CD8-positive, alpha-beta memory T cell (primary cell): ENCODE results near the gene NKAIN2. TPM values are rescaled to one million over a fixed set of nuclear protein-coding genes. Genes with fewer than 3 reads are reported as not detected.

ENCODE experiments used
- CTCF ChIA-PET: fragments of 350-600 bp; sonication (Branson Sonifier 250); formaldehyde crosslinking; loops from one replicate; lab custom pipeline; 2021; ENCODE audit warnings: antibody characterized with exemption; lab: Charles Lee
- POLR2A ChIA-PET: fragments of 350-600 bp; sonication (Branson Sonifier 250); formaldehyde crosslinking; loops from one replicate; lab custom pipeline; 2021; ENCODE audit warnings: antibody characterized with exemption; lab: Charles Lee
- DNase-seq, 5 donors: peaks; one replicate each; pipeline versions ENCODE4 v3.0.0 to v3.0.0-alpha.2; 2020 to 2022; ENCODE audit warnings: mixed read lengths in 1 of 5
- H3K27ac ChIP-seq: one replicate; pipeline ENCODE4 v1.7.0; 2013; ENCODE audit warnings: low read depth, mild to moderate bottlenecking, low read length, moderate library complexity
- H3K27me3 ChIP-seq: 2 replicates; pipeline ENCODE4 v1.7.0; 2013; ENCODE audit warnings: low read length, mild to moderate bottlenecking; ENCODE audit not compliant: insufficient read depth, poor library complexity, severe bottlenecking
- H3K36me3 ChIP-seq: 2 replicates; pipeline ENCODE4 v1.7.0; 2013; ENCODE audit warnings: mild to moderate bottlenecking, low read length, moderate library complexity; ENCODE audit not compliant: insufficient read depth
- H3K4me1 ChIP-seq: 2 replicates; pipeline ENCODE4 v1.7.0; 2013; ENCODE audit warnings: mild to moderate bottlenecking, low read length, moderate library complexity; ENCODE audit not compliant: insufficient read depth
- H3K4me3 ChIP-seq: 2 replicates; pipeline ENCODE4 v1.7.0; 2013; ENCODE audit warnings: mild to moderate bottlenecking, low read length
- H3K9me3 ChIP-seq: 2 replicates; pipeline ENCODE4 v1.7.0; 2013; ENCODE audit warnings: mild to moderate bottlenecking, low read length
- H3K27ac Mint-ChIP-seq, 8 donors: one replicate each; pipeline ENCODE4 v1.8.0; 2020 to 2021; ENCODE audit warnings: mixed read lengths in 8 of 8, mild to moderate bottlenecking in 6 of 8, inconsistent platforms in 3 of 8, moderate library complexity in 3 of 8
- H3K27me3 Mint-ChIP-seq, 2 donors: one replicate each; pipeline ENCODE4 v1.8.0; 2020 to 2021; ENCODE audit warnings: mixed read lengths in 2 of 2, mild to moderate bottlenecking in 1 of 2, moderate library complexity in 1 of 2
- H3K36me3 Mint-ChIP-seq, 3 donors: one replicate each; pipeline ENCODE4 v1.8.0; 2020 to 2021; ENCODE audit warnings: mixed read lengths in 3 of 3, inconsistent platforms in 1 of 3, mild to moderate bottlenecking in 1 of 3
- H3K4me1 Mint-ChIP-seq, 3 donors: one replicate each; pipeline ENCODE4 v1.8.0; 2020 to 2021; ENCODE audit warnings: mixed read lengths in 3 of 3, inconsistent platforms in 1 of 3, mild to moderate bottlenecking in 1 of 3
- H3K4me3 Mint-ChIP-seq, 7 donors: one replicate each; pipeline ENCODE4 v1.8.0; 2020 to 2021; ENCODE audit warnings: mixed read lengths in 7 of 7, mild to moderate bottlenecking in 6 of 7, moderate library complexity in 4 of 7, inconsistent platforms in 2 of 7
- H3K9me3 Mint-ChIP-seq, 5 donors: one replicate each; pipeline ENCODE4 v1.8.0; 2020 to 2022; ENCODE audit warnings: mixed read lengths in 5 of 5, mild to moderate bottlenecking in 3 of 5, moderate library complexity in 2 of 5, inconsistent platforms in 1 of 5
- polyA plus RNA-seq: library from polyadenylated mRNA; unstranded; fragments of 300-500 nt; fragmentation: Illumina TruSeq; gene quantifications from one replicate; pipeline ENCODE4 v1.2.3, GENCODE V29; 2021
- total RNA-seq, 2 experiments: library from RNA; stranded (reverse); gene quantifications; one replicate each; pipeline ENCODE4 v1.2.3, GENCODE V29; 2021

NKAIN2 gene
- total and polyA plus RNA-seq, 3 experiments from 2014 or later = not detected

DNA sequence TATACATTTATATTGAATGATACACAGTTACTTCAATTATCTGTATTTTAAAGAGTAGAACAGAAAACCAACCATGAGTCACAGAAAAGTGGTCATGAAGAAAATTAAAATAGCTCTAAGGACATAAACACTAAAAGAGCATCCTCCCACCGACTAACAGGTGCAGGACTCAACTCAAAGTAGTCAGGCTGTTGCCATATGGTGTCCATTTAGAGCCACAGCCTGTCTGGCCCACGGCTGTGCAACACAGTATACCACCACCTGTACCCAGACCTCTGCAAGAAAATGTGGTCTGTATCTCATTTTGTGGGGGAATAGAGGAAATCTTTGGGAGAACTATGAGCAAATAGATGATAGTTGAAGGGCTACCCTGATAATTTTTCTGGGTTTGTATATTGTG lies 708.8 kb downstream of the NKAIN2 start:
- no peak for DNase-seq
- H3K36me3 ChIP-seq = no peaks in the 10 kb centered on the region
- H3K36me3 Mint-ChIP-seq = no peaks in the 10 kb centered on the region
- no peaks in the 10 kb centered on the region for H3K4me1 ChIP-seq
- H3K4me3 ChIP-seq = no peak overlapping the region
- no peaks in the 10 kb centered on the region for H3K9me3 ChIP-seq
- peaks cover 0 to 30% (median 6%) of the 10 kb centered on the region in 5 donors for H3K9me3 Mint-ChIP-seq
- no peak overlapping the region for H3K4me3 Mint-ChIP-seq
- no peaks in the 10 kb centered on the region for H3K27me3 Mint-ChIP-seq
- no peaks in the 10 kb centered on the region for H3K4me1 Mint-ChIP-seq
- H3K27ac Mint-ChIP-seq = no peak overlapping the region
- ChIA-PET CTCF (no interaction called here), POLR2A (no interaction called here)
- no peaks in the 10 kb centered on the region for H3K27me3 ChIP-seq
- H3K27ac ChIP-seq = no peak overlapping the region

DNA sequence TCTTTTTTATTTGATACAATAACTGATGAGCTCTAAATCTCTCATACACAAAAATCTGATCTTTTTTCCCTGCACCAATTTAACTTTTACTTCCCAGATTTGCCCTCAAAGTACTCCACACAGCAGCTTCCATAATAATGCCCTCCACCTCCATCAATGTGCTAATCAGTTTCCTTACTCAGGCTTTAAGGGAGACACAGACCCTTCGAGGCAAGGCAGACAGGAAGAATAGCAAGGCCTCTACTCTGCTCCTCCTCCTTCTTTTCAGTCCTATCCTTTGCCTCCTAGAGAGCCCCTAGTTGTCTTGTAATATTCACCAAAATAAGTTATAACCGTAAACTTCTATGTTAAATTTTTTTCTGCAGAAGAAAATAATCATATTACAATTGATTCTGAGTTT lies 713.7 kb downstream of the NKAIN2 start:
- peaks cover 0 to 22% (median 4%) of the 10 kb centered on the region in 5 donors for H3K9me3 Mint-ChIP-seq
- ChIA-PET POLR2A (no interaction called here), CTCF (no interaction called here)
- H3K36me3 Mint-ChIP-seq = no peaks in the 10 kb centered on the region
- Histone ChIP-seq H3K27ac (no peak overlapping the region), H3K27me3 (no peaks in the 10 kb centered on the region), H3K9me3 (no peaks in the 10 kb centered on the region), H3K4me1 (no peaks in the 10 kb centered on the region), H3K36me3 (no peaks in the 10 kb centered on the region), H3K4me3 (no peak overlapping the region)
- H3K4me1 Mint-ChIP-seq = no peaks in the 10 kb centered on the region
- no peak overlapping the region for H3K4me3 Mint-ChIP-seq
- DNase-seq = no peak
- H3K27me3 Mint-ChIP-seq = no peaks in the 10 kb centered on the region
- H3K27ac Mint-ChIP-seq = no peak overlapping the region

DNA sequence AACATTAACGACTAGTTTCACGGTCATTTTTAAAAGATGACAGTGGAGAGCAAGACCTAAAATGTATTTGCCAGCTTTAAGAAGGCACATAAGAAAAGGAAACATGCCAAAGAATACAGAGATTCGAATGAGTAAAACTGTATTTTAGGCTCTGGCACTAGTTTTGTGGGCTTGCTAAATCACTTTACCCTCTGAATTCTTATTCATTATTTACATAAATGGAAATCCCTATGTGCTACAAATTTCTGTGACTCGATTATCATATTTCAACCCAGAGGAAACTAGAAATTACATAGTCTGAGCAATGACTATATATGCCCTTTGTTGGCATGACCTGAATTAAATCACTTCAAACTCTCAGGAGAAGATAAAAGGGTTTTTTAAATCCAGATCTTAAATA lies 716.8 kb downstream of the NKAIN2 start:
- ChIA-PET POLR2A (no interaction called here), CTCF (no interaction called here)
- no peaks in the 10 kb centered on the region for H3K36me3 ChIP-seq
- Mint-ChIP-seq H3K36me3 (no peaks in the 10 kb centered on the region), H3K9me3 (peaks cover 0 to 11% (median 3%) of the 10 kb centered on the region in 5 donors), H3K27ac (no peak overlapping the region), H3K4me3 (no peak overlapping the region), H3K4me1 (no peaks in the 10 kb centered on the region), H3K27me3 (no peaks in the 10 kb centered on the region)
- H3K27me3 ChIP-seq = no peaks in the 10 kb centered on the region
- H3K4me3 ChIP-seq = no peak overlapping the region
- no peaks in the 10 kb centered on the region for H3K9me3 ChIP-seq
- H3K4me1 ChIP-seq = no peaks in the 10 kb centered on the region
- DNase-seq = no peak
- no peak overlapping the region for H3K27ac ChIP-seq

DNA sequence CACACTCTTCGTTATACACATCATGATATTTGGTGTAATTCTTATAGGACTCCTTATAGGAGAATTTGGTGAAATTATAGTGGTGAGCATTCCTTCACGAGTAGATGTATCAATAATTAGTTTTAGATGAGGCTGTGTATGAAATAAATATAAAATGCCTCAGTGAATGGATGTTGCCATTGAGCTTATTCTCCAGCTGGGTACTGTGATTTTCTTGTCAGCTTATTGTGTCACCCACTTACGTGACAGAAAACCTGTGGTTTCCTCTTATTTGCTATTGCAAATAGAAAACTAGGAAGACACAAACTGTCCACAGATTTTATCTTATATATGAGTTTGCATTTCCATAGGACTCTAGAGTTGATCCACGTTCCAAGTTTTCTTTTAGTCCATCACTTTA lies 718.7 kb downstream of the NKAIN2 start:
- no peak overlapping the region for H3K4me3 Mint-ChIP-seq
- ChIA-PET CTCF (no interaction called here), POLR2A (no interaction called here)
- H3K36me3 Mint-ChIP-seq = no peaks in the 10 kb centered on the region
- Histone ChIP-seq H3K9me3 (no peaks in the 10 kb centered on the region), H3K36me3 (no peaks in the 10 kb centered on the region), H3K4me3 (no peak overlapping the region), H3K27me3 (no peaks in the 10 kb centered on the region), H3K4me1 (no peaks in the 10 kb centered on the region), H3K27ac (no peak overlapping the region)
- DNase-seq = no peak
- no peak overlapping the region for H3K27ac Mint-ChIP-seq
- H3K9me3 Mint-ChIP-seq = peaks cover 0 to 5% (median 2%) of the 10 kb centered on the region in 5 donors
- H3K27me3 Mint-ChIP-seq = no peaks in the 10 kb centered on the region
- no peaks in the 10 kb centered on the region for H3K4me1 Mint-ChIP-seq

DNA sequence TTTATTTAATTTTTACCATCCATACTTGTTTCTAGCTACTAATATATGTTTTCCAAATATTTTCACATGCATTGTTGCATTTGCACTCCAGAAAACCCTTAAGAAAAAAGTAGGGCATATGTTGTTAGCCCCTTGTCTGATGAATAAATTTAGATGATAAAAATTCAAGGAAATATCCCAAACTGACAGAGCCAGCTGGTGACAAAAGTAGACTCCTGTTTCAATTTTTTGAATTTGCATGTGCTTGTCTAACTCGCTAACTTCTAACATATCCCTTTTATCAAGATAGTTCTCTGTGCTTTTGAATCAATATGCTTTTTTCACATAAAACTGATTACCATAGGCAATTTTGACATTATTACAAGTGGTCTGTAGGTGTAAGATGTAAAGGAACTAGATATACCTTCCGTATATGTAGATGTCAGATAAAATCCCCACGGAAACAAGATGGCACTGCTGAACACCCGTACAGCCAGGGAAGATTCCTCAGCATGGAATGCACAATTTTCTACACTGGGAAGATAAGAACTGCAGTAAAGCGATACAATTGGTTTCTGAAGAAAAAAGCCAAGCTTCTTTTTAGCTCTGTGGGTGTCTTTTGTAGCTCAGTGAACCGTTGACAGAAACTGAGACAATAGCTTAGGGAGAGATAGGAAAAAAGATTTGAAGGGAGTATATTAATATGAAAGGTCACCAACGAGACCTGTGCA lies 721.0 kb downstream of the NKAIN2 start:
- Histone ChIP-seq H3K4me3 (no peak overlapping the region), H3K9me3 (no peaks in the 10 kb centered on the region), H3K27ac (no peak overlapping the region), H3K27me3 (no peaks in the 10 kb centered on the region), H3K4me1 (no peaks in the 10 kb centered on the region), H3K36me3 (no peaks in the 10 kb centered on the region)
- Mint-ChIP-seq H3K4me3 (no peak overlapping the region), H3K4me1 (no peaks in the 10 kb centered on the region), H3K36me3 (no peaks in the 10 kb centered on the region), H3K27me3 (no peaks in the 10 kb centered on the region), H3K27ac (no peak overlapping the region), H3K9me3 (peaks cover 0 to 10% (median 3%) of the 10 kb centered on the region in 5 donors)
- ChIA-PET POLR2A (no interaction called here), CTCF (no interaction called here)
- no peak for DNase-seq

DNA sequence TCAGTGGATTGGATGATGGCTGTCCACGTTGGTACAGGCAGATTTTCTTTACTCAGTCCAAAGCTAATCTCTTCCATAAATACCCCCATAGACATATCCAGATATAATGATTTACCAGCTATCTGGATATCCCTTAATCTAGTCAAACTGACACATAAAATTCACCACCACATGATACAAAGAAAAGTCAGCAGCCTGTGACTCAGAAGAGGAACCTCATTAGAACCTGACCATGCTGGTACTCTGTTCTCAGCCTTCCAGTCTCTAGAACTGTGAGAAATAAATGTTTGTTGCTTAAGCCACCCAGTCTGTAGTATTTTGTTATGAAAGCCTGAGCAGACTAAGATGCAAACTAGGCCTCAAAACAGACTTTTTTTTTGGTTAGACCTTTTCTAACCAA lies 727.3 kb downstream of the NKAIN2 start:
- Mint-ChIP-seq H3K4me3 (no peak overlapping the region), H3K27ac (no peak overlapping the region), H3K4me1 (no peaks in the 10 kb centered on the region), H3K36me3 (no peaks in the 10 kb centered on the region), H3K9me3 (peaks cover 1 to 16% (median 4%) of the 10 kb centered on the region in 5 donors), H3K27me3 (no peaks in the 10 kb centered on the region)
- H3K27me3 ChIP-seq = no peaks in the 10 kb centered on the region
- POLR2A ChIA-PET = no interaction called here
- no peaks in the 10 kb centered on the region for H3K9me3 ChIP-seq
- no peak for DNase-seq
- no peaks in the 10 kb centered on the region for H3K4me1 ChIP-seq
- no peaks in the 10 kb centered on the region for H3K36me3 ChIP-seq
- CTCF ChIA-PET = no interaction called here
- no peak overlapping the region for H3K4me3 ChIP-seq
- no peak overlapping the region for H3K27ac ChIP-seq

DNA sequence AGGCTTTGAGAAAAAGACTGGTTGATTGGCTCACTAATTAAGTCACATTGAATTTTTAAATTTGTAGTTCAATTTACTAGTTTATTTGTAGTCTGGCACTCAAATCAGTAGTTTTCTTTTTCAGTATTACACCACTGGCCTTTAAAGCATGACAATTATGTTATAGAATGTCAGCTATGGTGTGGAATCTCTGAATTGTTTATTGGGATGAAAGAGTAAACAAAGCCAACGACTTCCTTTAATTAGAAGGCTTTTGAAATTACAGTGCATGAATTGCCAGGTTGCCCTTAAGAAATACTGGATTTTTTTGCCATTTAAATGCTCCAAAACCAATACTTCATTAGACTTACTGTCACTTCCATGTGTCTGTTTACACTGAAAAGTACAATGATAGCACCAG lies 731.6 kb downstream of the NKAIN2 start:
- no peak overlapping the region for H3K27ac Mint-ChIP-seq
- no peaks in the 10 kb centered on the region for H3K36me3 Mint-ChIP-seq
- no peaks in the 10 kb centered on the region for H3K27me3 ChIP-seq
- CTCF ChIA-PET = no interaction called here
- H3K4me1 Mint-ChIP-seq = no peaks in the 10 kb centered on the region
- no peak overlapping the region for H3K27ac ChIP-seq
- peaks cover 0 to 12% (median 7%) of the 10 kb centered on the region in 5 donors for H3K9me3 Mint-ChIP-seq
- H3K4me1 ChIP-seq = no peaks in the 10 kb centered on the region
- POLR2A ChIA-PET = no interaction called here
- H3K4me3 Mint-ChIP-seq = no peak overlapping the region
- no peak overlapping the region for H3K4me3 ChIP-seq
- peaks cover 0 to 1% of the 10 kb centered on the region in 2 donors for H3K27me3 Mint-ChIP-seq
- H3K9me3 ChIP-seq = no peaks in the 10 kb centered on the region
- DNase-seq = no peak
- no peaks in the 10 kb centered on the region for H3K36me3 ChIP-seq

DNA sequence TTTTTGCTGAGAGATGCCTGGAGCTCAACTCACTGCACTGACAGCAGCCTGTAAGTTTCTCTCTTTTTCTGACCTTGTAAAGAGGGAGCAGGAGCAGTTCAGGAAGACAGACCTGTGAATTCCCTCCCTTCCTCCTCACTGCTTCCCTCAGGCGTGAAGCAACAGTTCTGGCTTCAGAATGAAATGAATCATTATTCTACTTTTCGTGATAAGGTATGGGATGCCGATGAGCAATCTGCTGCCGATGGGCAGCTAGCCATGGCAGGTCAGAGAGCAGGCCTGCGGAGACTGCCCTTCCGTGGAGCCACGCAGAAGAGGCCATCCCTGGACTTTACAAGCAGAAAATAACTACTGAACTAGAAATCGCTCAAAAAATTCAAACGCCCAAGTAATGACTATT lies 732.1 kb downstream of the NKAIN2 start:
- no peaks in the 10 kb centered on the region for H3K4me1 Mint-ChIP-seq
- H3K9me3 Mint-ChIP-seq = peaks cover 0 to 12% (median 7%) of the 10 kb centered on the region in 5 donors
- H3K36me3 Mint-ChIP-seq = no peaks in the 10 kb centered on the region
- POLR2A ChIA-PET = no interaction called here
- H3K27ac ChIP-seq = no peak overlapping the region
- H3K4me3 Mint-ChIP-seq = no peak overlapping the region
- DNase-seq = no peak
- CTCF ChIA-PET = no interaction called here
- no peak overlapping the region for H3K27ac Mint-ChIP-seq
- no peaks in the 10 kb centered on the region for H3K27me3 ChIP-seq
- H3K4me3 ChIP-seq = no peak overlapping the region
- H3K9me3 ChIP-seq = no peaks in the 10 kb centered on the region
- no peaks in the 10 kb centered on the region for H3K36me3 ChIP-seq
- H3K27me3 Mint-ChIP-seq = peaks cover 0 to 1% of the 10 kb centered on the region in 2 donors
- H3K4me1 ChIP-seq = no peaks in the 10 kb centered on the region
